Peyer's patch (tissue), 4 donors: ENCODE data around the gene SAP30.

Experiments
- CTCF ChIP-seq, 6 experiments: fragments of 450-650 bp in 4 of 6; fragments of 200-600 bp in 2 of 6; sonication (generic) in 1 of 6; IDR thresholded peaks; one replicate each; pipeline ENCODE4 v1.5.1; 2017 to 2019; ENCODE audit warnings: antibody characterized with exemption in 6 of 6, mild to moderate bottlenecking in 3 of 6, moderate library complexity in 1 of 6
- POLR2A ChIP-seq, 2 donors: fragments of 450-650 bp; IDR thresholded peaks; one replicate each; pipeline ENCODE4 v1.5.1; 2017; ENCODE audit warnings: antibody characterized with exemption in 2 of 2, mild to moderate bottlenecking in 2 of 2, moderate library complexity in 2 of 2

GRCh38 chr4:173325007-173325736, 45.6 kb upstream of the SAP30 start:
- TF ChIP-seq CTCF (IDR thresholded peaks at IDR 0.05) (no peak), POLR2A (IDR thresholded peaks at IDR 0.05) (no peak)
